Measurements from ENCODE around the gene CPB1.

GRCh38 chr3:148883163-148883562 lies 55.6 kb downstream of the CPB1 start:
- TF ChIP-seq CTCF (IDR thresholded peaks at IDR 0.05) (no peak), POLR2A (IDR thresholded peaks at IDR 0.05) (no peak), EP300 (IDR thresholded peaks at IDR 0.05; ENCODE audit: low read depth) (no peak), POLR2AphosphoS5 (IDR thresholded peaks at IDR 0.05) (no peak)
